BE2C (cell line): Measurements from ENCODE around the gene FDXACB1.
A peak's percentile ranks its signal among the peaks of the same experiment; 100 is the strongest.

Experiments used
- DNase-seq: peaks from one replicate; pipeline ENCODE4 v3.0.0-alpha.2; 2020
- H3K27me3 ChIP-seq: fragments of 250-450 bp; sonication (Bioruptor Pico); 2 replicates; pipeline ENCODE4 v1.5.1; 2020; ENCODE audit warnings: mild to moderate bottlenecking
- H3K36me3 ChIP-seq: fragments of 250-450 bp; sonication (Bioruptor Pico); 2 replicates; pipeline ENCODE4 v1.5.1; 2020; ENCODE audit warnings: mild to moderate bottlenecking
- H3K4me1 ChIP-seq: fragments of 250-450 bp; sonication (Bioruptor Pico); 2 replicates; pipeline ENCODE4 v1.5.1; 2020
- H3K4me3 ChIP-seq: 2 replicates; pipeline ENCODE4 v1.5.1; 2011; ENCODE audit warnings: low read depth, low read length
- H3K9me3 ChIP-seq: fragments of 250-450 bp; sonication (Bioruptor Pico); 2 replicates; pipeline ENCODE4 v1.5.1; 2020
- CTCF ChIP-seq: IDR thresholded peaks from 2 replicates; pipeline ENCODE4 v1.5.1; 2012; ENCODE audit warnings: mild to moderate bottlenecking, low read depth, low read length

The FDXACB1 gene

DNA sequence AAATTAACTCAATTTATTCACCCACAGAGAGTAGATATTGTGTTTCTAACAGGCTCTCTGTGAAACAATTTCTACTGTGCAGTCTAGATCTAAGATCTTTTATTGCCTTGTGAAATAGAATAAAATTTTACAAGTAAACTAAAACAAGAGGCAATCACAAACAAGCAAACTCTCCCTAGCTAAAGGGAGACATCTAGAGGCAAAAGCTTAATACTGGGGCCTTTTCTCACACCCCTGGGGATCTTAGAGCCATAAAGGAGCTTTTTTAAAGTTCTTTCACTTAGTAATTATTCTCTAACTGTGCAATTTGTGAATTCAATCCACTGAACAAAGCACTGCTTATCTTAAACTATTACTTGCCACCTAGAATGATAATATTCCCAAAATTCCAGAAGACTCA lies 27.3 kb downstream of the FDXACB1 start:
- no peak for DNase-seq
- no peak overlapping the region for H3K4me3 ChIP-seq
- peaks cover 19% of the 10 kb centered on the region for H3K36me3 ChIP-seq
- peak; percentile 59 for TF ChIP-seq CTCF
- no peaks in the 10 kb centered on the region for H3K9me3 ChIP-seq
- no peaks in the 10 kb centered on the region for H3K27me3 ChIP-seq
- no peaks in the 10 kb centered on the region; the same call in 1 of the 2 replicates for H3K4me1 ChIP-seq

- no peak for TF ChIP-seq CTCF
- Histone ChIP-seq H3K36me3 (peaks cover 19% of the 10 kb centered on the region), H3K27me3 (no peaks in the 10 kb centered on the region), H3K9me3 (no peaks in the 10 kb centered on the region), H3K4me3 (no peak overlapping the region), H3K4me1 (no peaks in the 10 kb centered on the region; the same call in 1 of the 2 replicates)
- no peak for DNase-seq
Observed at GRCh38 chr11:111851067-111851466, 27.9 kb downstream of the FDXACB1 start.

DNA sequence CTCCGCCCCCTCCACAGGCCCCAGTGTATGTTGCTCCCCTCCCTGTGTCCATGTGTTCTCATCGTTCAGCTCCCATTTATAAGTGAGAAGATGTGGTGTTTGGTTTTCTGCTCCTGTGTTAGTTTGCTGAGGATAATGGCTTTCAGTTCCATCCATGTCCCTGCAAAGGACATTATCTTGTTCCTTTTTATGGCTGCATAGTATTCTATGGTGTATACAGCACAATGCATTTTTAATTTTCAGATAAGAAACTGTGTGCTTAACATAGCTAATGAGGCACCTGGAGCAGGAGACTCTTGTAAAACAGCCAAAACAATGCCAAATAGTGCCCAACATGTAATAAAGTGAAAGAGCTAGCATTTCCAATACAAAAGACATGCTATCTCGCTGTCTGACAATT lies 29.3 kb downstream of the FDXACB1 start:
- no peak overlapping the region for H3K4me3 ChIP-seq
- H3K4me1 ChIP-seq = no peaks in the 10 kb centered on the region; the same call in 1 of the 2 replicates
- TF ChIP-seq CTCF = no peak
- peaks cover 14% of the 10 kb centered on the region; the same call in 1 of the 2 replicates for H3K36me3 ChIP-seq
- no peaks in the 10 kb centered on the region for H3K27me3 ChIP-seq
- DNase-seq = no peak
- H3K9me3 ChIP-seq = no peaks in the 10 kb centered on the region

DNA sequence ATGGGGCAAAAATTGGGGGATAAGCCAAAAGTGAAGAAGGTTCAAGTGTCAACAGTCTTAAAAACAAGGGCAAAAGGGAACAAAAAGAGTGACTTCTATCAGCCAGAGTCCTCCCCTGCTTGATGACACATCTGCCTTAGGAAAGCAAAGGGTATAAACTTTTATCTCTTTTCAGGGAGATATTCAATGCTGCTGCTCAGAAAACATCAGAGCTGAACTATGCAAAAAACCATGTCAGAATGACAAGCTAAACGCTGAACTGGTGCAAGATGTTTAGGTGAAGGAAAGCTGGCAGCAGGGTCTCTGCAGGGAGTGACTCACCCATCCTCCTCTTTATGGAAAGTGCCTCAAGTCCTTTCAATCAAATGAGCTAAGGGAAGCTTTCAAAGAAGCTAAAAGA lies 32.3 kb downstream of the FDXACB1 start:
- TF ChIP-seq CTCF = no peak
- H3K9me3 ChIP-seq = no peaks in the 10 kb centered on the region
- no peak overlapping the region for H3K4me3 ChIP-seq
- no peaks in the 10 kb centered on the region for H3K27me3 ChIP-seq
- DNase-seq = no peak
- no peaks in the 10 kb centered on the region; the same call in 1 of the 2 replicates for H3K4me1 ChIP-seq
- peaks cover 7% of the 10 kb centered on the region; the same call in 1 of the 2 replicates for H3K36me3 ChIP-seq

GRCh38 chr11:111846063-111846462 lies 32.9 kb downstream of the FDXACB1 start:
- no peaks in the 10 kb centered on the region for H3K9me3 ChIP-seq
- no peak for TF ChIP-seq CTCF
- DNase-seq = no peak
- no peaks in the 10 kb centered on the region for H3K27me3 ChIP-seq
- H3K4me1 ChIP-seq = no peaks in the 10 kb centered on the region; the same call in none of the 2 replicates
- peaks cover 7% of the 10 kb centered on the region; the same call in 1 of the 2 replicates for H3K36me3 ChIP-seq
- H3K4me3 ChIP-seq = no peak overlapping the region

DNA sequence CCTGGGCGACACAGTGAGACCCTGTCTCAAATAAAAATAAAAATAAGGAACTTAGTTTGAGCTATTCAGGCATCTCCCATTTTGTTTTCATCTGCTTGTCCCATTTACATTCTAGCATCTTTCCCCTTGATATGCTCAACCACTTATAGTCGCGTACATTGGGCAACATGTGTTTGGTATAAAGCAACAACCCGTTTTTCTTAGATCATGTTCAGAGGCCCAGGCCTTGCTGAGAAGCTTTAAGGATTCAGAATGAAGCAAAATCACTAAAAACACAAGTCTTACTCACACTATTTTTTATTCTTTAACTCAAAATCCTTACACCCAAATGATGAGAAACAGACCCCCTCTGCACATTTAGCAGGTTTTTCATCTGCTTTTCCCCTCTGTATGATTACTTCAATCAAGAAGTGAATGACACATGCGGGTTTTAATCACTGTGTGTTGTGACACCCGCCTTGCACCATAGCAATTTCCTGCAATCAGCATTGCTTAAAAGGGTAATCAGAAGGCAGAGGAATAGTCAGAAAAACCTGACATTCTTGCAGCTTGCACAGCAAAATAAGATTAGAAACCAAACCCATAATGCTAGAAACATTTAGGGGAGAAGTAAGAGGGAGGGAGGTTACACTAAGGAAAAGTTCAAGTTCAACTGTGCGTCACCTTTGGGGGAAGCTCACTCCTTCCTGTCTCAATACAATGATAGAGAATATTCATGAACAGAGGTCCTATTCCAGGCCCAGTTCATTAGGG lies 33.5 kb downstream of the FDXACB1 start:
- Histone ChIP-seq H3K4me3 (no peak overlapping the region), H3K36me3 (peaks cover 7% of the 10 kb centered on the region; the same call in 1 of the 2 replicates), H3K9me3 (no peaks in the 10 kb centered on the region), H3K4me1 (no peaks in the 10 kb centered on the region; the same call in none of the 2 replicates), H3K27me3 (no peaks in the 10 kb centered on the region)
- DNase-seq = no peak
- no peak for TF ChIP-seq CTCF
